ENCODE measurements around the gene OSBP2. TPM values are rescaled to one million over a fixed set of nuclear protein-coding genes. Genes with fewer than 3 reads are reported as not detected.

Gene OSBP2, protein sequence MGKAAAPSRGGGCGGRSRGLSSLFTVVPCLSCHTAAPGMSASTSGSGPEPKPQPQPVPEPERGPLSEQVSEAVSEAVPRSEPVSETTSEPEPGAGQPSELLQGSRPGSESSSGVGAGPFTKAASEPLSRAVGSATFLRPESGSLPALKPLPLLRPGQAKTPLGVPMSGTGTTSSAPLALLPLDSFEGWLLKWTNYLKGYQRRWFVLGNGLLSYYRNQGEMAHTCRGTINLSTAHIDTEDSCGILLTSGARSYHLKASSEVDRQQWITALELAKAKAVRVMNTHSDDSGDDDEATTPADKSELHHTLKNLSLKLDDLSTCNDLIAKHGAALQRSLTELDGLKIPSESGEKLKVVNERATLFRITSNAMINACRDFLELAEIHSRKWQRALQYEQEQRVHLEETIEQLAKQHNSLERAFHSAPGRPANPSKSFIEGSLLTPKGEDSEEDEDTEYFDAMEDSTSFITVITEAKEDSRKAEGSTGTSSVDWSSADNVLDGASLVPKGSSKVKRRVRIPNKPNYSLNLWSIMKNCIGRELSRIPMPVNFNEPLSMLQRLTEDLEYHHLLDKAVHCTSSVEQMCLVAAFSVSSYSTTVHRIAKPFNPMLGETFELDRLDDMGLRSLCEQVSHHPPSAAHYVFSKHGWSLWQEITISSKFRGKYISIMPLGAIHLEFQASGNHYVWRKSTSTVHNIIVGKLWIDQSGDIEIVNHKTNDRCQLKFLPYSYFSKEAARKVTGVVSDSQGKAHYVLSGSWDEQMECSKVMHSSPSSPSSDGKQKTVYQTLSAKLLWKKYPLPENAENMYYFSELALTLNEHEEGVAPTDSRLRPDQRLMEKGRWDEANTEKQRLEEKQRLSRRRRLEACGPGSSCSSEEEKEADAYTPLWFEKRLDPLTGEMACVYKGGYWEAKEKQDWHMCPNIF
- 11.1 TPM for total RNA-seq
- long read RNA-seq, full-length matches to known transcripts = 11 of 21 reads
- long read RNA-seq, partial matches to known transcripts = 3 of 21 reads
- long read RNA-seq, other reads (novel, unspliced or antisense) = 7 of 21 reads

DNA sequence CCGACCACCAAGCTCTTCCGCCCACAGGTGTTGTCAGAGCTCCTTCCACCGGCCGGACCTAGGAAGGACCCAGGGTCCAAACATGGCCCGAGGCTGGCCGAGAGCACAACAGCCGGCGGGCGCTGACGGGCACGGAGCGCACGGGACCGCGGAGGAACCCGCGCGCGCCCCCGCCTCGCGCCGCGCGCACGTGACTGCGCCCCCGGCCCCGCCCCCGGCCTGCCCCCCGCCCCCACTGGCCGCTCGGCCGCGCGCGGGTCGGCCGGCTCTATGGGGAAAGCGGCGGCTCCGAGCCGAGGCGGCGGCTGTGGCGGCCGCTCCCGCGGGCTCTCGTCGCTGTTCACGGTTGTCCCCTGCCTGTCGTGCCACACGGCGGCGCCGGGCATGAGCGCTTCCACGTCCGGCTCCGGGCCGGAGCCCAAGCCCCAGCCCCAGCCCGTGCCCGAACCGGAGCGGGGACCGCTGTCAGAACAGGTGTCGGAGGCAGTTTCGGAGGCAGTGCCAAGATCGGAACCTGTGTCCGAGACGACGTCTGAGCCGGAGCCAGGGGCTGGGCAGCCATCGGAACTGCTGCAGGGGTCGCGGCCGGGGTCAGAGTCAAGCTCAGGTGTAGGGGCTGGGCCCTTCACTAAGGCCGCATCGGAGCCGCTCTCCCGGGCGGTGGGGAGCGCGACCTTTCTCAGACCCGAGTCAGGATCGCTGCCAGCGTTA lies at the start of gene OSBP2:
TSS of gene OSBP2 (plus strand) at position 235 of the 711 bp plus-strand sequence. CDS start at position 271, 36 bp downstream.
- intact Hi-C loops (cut with DNase I) = no loop called here
- ATAC-seq (peak; percentile 63), DNase-seq (ENCODE audit: missing footprints) (no peak)

DNA sequence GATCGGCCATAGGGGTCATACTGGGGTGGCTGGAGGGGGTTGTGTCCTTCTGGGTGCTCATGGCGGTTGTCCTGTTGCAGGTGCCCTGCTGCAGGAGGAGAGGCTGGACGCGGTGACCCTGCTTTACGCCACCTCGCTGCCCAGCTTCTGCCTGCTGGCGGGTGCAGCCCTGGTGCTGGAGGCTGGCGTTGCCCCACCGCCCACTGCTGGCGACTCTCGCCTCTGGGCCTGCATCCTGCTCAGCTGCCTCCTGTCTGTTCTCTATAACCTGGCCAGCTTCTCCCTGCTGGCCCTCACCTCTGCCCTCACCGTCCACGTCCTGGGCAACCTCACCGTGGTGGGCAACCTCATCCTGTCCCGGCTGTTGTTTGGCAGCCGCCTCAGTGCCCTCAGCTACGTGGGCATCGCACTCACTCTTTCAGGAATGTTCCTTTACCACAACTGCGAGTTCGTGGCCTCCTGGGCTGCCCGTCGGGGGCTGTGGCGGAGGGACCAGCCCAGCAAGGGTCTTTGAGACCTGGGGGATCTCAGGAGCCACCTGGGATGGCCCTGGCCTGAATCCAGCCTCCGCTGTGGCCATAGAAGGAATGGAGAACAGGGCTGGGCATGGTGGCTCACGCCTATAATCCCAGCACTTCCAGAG lies 48.0 kb upstream of the OSBP2 start:
- intact Hi-C loops (cut with DNase I) = no loop called here
- ATAC-seq (no peak), DNase-seq (ENCODE audit: missing footprints) (no peak)

DNA sequence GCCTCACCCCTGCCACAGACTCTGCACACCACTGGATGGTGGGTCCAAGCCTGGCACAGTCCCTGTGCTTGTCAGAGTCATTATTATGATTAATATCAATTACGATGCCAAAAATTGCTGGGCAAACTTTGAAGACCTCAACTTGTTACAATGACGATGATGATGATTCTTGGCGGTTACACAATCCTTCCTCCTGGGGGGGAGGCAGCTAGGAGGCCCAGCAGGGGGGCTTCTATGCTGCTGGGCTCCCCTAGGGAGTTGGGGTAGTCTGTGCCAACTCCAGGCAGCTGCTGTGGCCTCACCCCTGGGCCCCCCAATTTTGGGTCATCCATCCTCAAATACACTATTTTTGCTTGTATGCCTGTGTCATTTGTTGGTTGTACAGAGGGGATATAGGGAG lies 47.1 kb upstream of the OSBP2 start:
- intact Hi-C loops (cut with DNase I) = no loop called here
- ATAC-seq (no peak), DNase-seq (ENCODE audit: missing footprints) (no peak)

DNA sequence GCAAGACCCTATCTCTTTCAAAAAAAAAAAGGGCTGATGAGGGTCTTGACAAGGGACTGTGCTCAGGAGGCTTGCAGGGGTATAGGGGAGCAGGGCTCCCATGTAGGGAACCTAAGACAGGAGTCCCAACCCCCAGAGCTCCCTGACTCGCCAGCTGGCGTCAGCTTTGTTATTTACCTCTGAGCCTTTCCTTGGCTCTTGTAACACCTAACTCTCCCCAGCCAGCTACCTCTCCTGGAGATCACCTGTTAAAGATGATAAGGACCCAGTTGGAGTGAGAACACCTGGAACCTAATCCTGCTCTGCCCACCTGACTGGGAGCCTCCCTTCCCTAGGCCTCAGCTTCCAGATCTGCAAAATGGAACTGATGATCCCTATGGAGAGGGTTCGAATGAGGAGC lies 45.8 kb upstream of the OSBP2 start:
- DNase-seq (ENCODE audit: missing footprints) (no peak), ATAC-seq (no peak)
- intact Hi-C loops (cut with DNase I) = no loop called here

DNA sequence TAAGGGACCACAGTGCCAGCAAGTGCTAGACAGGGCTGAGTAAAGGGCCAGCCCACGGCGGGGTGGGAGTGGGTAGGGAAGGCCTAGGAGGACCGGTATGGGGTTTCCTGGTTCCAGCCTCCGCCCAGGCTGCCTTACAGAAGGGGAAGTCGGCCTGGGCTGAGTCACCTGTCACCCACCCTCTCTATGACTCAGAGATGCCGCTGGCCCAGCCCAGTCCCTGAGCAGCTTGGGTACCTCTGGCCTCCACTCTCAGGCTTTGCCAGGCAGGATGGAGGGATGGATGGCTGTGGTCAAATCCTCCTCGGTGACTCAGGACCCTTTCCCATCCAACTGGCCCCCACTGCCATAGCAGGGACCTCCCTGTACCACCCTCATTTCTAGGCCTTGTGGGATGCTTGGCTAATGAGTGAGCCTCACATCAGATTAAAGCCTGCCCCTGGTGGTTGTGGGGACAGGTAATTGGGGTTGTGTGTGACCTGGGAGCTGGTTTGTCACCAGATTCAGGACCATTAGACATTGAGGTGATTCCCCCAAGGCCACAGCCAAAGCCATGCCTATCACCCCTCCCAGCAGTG lies 45.2 kb upstream of the OSBP2 start:
- ATAC-seq (no peak), DNase-seq (ENCODE audit: missing footprints) (no peak)
- intact Hi-C loops (cut with DNase I) = no loop called here

DNA sequence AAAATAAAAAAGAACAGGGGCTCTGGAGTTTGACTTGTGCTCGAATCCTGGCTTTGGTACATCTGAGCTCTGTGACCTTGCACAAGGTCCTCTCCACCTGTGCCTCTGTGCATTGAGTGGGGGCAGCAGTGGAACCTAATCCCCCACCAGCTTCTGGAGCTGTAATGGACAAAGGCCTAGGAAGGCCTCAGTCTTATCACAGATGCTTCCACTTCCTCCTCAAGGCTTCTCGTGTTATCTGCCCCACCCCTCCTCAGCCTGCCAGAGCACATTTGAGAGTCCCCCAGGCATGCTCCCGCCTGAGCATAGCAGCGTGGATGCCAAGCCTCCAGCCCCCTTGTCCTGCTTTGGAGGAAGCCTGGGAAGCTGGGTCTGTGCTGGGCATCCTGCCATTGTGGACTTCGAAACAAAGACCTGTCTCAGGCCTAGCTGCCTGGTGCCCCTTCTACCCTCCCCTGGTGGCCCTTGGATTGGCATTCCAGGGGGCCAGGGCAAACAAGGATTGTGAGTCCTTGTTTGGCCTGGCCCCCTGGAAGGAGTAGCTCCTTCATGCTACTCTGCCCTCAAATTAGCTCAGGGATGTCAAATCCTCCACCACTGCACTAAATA lies 44.1 kb upstream of the OSBP2 start:
- DNase-seq (ENCODE audit: missing footprints) (no peak), ATAC-seq (no peak)
- intact Hi-C loops (cut with DNase I) = no loop called here

DNA sequence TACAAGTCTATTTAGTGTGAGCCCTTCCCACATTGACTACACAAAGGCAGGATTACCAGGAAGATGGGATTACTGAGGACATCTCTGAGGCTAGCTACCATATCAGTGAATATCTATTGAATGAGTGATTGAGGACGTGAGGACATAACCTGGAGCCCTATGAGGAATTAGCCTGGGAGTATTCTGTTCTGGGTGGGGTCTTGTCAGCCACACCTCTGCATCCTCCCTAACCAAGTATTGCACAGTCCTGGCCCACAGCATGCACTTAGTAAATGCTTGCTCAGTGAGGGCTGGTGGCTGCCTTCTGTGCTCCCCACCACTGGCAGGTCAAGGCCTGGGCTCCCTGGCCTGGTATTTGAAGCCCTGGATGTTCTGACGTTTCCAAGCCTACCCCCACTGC lies 41.8 kb upstream of the OSBP2 start:
- intact Hi-C loops (cut with DNase I) = no loop called here
- no peak for DNase-seq (ENCODE audit: missing footprints)
- ATAC-seq = no peak

DNA sequence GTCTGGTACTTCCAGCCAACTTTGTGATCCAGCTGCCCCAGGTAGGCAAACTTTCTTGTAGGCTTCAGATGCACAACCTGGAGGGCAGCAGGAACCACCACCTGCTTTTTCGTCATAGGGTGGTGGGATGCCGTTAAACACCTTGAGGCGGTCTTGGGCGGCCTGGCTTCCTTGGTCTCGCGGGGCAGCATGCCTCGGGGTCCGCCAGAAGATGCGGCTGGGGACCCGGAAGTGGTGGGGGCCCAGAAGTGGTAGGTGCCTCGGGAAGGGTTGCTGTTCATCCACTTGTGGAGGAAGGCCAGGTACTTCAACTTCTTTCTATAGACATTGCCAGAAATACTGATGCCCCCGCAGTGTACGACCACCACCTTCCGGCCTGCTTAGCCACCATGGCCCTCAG lies 40.3 kb upstream of the OSBP2 start:
- DNase-seq (ENCODE audit: missing footprints) = no peak
- intact Hi-C loops (cut with DNase I) = no loop called here
- no peak for ATAC-seq

DNA sequence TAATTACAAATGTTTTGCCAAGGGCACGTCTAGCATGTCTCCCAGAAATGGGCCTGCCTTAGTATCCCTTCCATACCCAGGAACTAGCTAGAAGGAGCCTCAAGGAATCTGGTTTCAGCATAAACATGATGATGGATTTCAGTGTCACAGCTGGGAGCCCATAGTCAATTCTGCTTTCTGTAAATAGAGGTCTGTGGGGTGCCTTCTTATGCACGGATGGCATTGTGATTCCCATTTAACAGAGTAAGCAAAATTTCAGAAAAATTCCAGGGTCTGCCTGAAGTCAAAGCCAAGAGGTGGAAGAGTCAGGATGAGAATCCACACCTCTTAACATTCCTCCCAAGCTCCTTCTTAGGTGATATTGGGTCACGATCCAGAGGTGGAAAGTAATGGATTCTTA lies 39.1 kb upstream of the OSBP2 start:
- intact Hi-C loops (cut with DNase I) = no loop called here
- no peak for DNase-seq (ENCODE audit: missing footprints)
- ATAC-seq = no peak

DNA sequence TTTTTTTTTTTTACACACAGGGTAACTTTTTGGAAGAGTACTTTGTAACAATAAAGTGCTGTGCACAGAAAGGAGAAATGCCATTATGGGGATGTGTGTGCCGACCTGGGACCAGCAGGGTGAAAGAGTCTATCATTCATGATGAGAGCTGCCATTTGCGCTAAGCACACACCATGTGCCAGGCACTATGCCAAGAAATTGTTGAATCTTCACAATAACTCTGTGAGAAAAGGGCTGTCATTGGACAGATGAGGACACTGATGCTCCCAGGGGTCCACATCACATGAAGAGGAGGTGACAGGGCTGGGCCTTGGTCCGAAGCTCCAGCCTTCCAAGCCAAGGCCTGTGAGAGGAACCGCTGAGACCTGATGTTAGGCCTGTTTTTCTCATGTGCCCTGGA lies 32.6 kb upstream of the OSBP2 start:
- intact Hi-C loops (cut with DNase I) = no loop called here
- no peak for DNase-seq (ENCODE audit: missing footprints)
- ATAC-seq = no peak

DNA sequence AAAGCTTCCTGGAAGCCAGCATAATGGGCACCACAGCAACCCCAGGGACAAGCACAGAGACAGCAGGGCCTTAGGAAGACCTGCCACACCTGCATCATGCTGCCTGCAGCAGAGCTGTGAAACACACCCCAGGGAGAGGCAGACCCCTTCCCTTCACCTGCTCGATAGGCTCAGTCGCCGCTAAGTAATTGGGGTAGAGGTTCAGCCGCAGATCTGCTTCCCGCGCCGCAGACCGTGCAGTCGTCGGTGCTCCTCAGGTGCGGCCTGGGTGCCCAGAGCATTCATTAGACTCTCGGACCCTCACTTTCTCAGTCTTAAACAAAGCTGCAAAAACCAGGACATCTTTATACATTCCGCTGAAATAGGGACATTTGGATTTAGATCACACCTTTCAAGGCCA lies 29.9 kb upstream of the OSBP2 start:
- DNase-seq (ENCODE audit: missing footprints) = no peak
- intact Hi-C loops (cut with DNase I) = no loop called here
- no peak for ATAC-seq

DNA sequence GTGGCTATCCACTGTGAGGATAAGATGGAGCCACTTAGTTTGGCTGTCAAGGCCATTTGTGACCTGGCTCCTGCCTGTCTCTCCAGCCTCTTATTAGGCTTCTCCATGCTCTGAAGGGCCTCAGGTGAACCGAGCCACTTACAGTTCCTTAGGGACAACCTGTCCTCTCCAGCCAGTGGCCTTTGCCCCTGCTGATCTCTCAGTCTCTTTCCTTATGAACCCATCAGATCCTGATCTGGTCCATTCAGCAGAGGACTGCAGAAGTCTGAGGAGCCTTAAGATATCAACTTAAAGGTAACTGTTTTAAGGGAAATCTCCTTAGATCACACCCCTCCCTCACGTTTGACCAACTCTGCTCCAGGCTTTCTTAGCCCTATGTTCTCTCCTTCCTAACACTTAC lies 29.4 kb upstream of the OSBP2 start:
- intact Hi-C loops (cut with DNase I) = no loop called here
- ATAC-seq = no peak
- no peak for DNase-seq (ENCODE audit: missing footprints)

DNA sequence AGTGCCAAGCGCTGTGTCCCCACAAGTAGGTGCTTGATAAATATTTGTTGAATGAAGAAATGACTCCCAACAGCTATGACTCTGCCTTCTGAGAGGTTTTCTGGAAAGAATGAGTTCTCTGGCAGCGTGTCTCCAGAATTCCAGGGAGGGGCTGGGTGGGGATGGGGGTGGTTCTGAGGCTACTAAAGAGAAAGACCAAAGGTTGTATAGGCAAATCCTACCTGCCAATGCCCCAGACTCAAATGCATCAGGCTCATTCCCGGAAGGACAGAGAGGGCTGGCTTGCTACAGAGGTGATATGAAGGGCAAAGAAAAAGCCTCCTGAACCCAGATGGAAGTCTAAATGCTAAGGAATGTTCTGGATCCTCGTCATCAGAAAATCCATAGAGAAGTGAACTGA lies 28.9 kb upstream of the OSBP2 start:
- DNase-seq (ENCODE audit: missing footprints) (no peak), ATAC-seq (no peak)
- intact Hi-C loops (cut with DNase I) = no loop called here

DNA sequence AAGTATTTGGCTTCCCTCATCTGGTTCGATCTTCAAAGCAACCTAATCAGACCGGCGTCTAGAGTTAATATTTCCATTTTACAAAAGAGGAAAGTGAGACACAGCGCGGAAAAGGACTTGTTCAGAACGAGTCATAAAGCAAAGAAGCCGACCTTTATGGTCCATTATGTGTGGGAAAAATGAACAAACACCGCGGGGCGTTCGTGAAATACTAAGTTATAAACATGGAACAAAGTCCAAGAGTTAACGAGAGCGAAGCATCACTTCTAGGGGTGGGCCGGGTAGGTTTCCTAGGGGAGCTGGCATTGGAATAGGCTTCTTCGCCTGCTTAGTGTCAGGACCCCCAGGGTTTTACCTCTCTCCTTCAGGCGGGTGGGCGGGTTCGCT lies 27.6 kb upstream of the OSBP2 start:
- intact Hi-C loops (cut with DNase I) = loop anchor here (1.0 kb wide), 1 partner anchor 32 kb away; the partner anchor contains the start of gene SLC35E4
- DNase-seq (ENCODE audit: missing footprints) (no peak), ATAC-seq (no peak)

DNA sequence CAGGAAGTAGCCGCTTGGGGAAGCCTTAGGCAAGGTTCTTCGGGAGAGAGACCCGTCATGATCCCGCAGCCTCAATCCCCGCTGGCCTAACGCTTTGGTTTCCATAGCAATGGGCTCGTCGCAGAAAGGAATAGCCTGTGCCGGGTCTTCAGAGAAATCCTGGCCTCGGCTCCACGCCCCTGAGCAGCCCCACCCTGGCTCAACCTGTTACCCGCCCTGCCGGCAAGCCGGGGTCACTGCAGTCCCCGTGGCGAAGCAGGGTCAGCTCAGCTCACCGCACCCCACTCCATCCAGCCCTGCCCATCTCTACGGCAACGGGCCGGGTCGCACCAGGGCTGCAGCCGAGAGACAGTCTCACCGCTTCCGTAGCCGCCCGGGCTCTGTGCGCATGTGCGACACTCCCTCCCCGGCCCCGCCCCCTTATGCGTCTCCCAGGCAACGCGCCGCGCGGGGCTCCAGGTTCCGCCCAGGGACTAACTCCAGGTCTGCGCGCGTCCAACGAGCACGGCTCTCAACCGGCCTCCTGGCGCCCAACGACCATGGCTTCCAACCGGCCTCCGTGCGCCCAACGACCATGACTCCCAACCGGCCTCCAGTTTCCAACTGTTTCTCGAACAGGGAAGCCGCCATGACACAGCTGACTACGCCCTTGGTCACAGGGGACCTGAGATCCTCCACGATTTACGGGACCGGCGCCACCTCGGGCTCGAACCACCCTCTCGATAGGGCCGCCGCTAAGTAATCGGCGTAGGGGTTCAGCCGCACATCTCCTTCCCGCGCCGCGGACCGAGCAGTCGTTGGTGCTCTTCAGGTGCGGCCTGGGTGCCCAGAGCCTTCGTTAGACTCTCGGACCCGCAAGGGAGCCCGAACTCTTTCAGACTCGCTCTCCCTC lies 26.9 kb upstream of the OSBP2 start, which contains the start of gene DUSP18:
TSS of gene DUSP18 (minus strand) at position 382 of the 892 bp plus-strand sequence. CDS start 3,872 bp downstream, outside the sequence.
- peak; percentile 99 for ATAC-seq
- DNase-seq (ENCODE audit: missing footprints) = peak; percentile 98
- intact Hi-C loops (cut with DNase I) = loop anchor here (1.0 kb wide), 1 partner anchor 32 kb away; the partner anchor contains the start of gene SLC35E4

DNA sequence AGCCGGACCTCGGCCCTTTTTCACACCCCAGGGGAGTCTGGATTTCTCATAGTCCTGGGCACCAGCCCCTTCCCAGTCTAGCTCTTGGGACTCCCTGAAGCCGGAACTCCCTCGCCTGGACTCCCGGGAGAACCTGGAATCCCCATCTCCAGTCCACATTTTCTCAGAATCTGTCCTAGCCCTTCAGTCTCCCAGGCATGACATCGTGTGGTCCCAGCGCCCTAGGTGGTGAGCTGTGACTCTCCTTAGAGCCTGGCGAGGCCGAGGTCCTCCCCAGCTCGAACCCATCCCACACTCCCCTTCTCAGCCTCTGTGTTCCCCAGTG lies 26.3 kb upstream of the OSBP2 start:
- ATAC-seq = no peak
- DNase-seq (ENCODE audit: missing footprints) = no peak
- intact Hi-C loops (cut with DNase I) = no loop called here

DNA sequence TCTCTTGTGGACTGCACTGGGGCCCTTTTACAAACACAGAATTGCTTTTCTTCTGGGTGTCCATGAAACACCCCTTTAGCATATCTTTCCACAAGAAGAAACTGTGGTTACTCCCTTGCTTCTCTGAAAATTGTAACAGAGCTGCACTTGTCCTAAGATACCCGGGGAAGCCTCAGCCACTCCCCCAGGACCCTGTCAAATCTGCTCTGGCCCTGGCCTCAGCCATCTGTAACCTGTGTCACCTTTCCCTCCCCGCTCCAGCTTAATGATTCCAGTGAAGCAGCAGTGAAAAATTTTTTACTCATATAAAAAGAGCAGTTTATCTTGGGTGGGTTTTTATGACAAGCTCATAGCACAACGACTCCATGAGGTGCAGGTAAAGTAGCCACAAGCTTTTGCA lies 23.6 kb upstream of the OSBP2 start:
- intact Hi-C loops (cut with DNase I) = no loop called here
- DNase-seq (ENCODE audit: missing footprints) = no peak
- no peak for ATAC-seq
